KMS-11 (cell line): Measurements from ENCODE around the gene FRYL.
"Not testable (repeated sequence)": the region's sequence is repeated elsewhere in the genome, so short reads cannot be mapped to it uniquely, and the experiment has no call there.

ENCODE experiments used
- H2AFZ ChIP-seq: fragments of 200-600 bp; sonication (generic); 2 replicates; pipeline ENCODE4 v1.6.1; 2016; ENCODE audit warnings: antibody characterized with exemption, mixed run types, low read depth
- H3K27ac ChIP-seq: fragments of 200-600 bp; sonication (generic); 2 replicates; pipeline ENCODE4 v1.6.1; 2016; ENCODE audit warnings: mild to moderate bottlenecking, mixed run types
- H3K27me3 ChIP-seq: fragments of 200-600 bp; sonication (generic); 2 replicates; pipeline ENCODE4 v1.6.1; 2017; ENCODE audit warnings: mild to moderate bottlenecking, low read depth, mixed run types, moderate library complexity; ENCODE audit not compliant: insufficient read depth
- H3K36me3 ChIP-seq: fragments of 200-600 bp; sonication (generic); 2 replicates; pipeline ENCODE4 v1.6.1; 2017; ENCODE audit warnings: mild to moderate bottlenecking, mixed run types; ENCODE audit not compliant: insufficient read depth
- H3K4me1 ChIP-seq: fragments of 200-600 bp; sonication (generic); 2 replicates; pipeline ENCODE4 v1.6.1; 2016; ENCODE audit warnings: mild to moderate bottlenecking, low read depth, mixed run types; ENCODE audit not compliant: poor library complexity, severe bottlenecking
- H3K4me2 ChIP-seq: fragments of 200-600 bp; sonication (generic); 2 replicates; pipeline ENCODE4 v1.7.0; 2016; ENCODE audit warnings: mild to moderate bottlenecking, mixed run types
- H3K4me3 ChIP-seq: fragments of 200-600 bp; sonication (generic); IDR thresholded peaks from 2 replicates; pipeline ENCODE4 v1.6.1; 2017; ENCODE audit warnings: low read depth, low read length, mixed read lengths; ENCODE audit not compliant: insufficient read depth
- H3K79me2 ChIP-seq: fragments of 200-600 bp; sonication (generic); 2 replicates; pipeline ENCODE4 v1.6.1; 2016; ENCODE audit warnings: low read depth, mixed run types; ENCODE audit not compliant: insufficient read depth
- H3K9ac ChIP-seq: fragments of 200-600 bp; sonication (generic); 2 replicates; pipeline ENCODE4 v1.6.1; 2016; ENCODE audit warnings: mild to moderate bottlenecking, mixed run types
- H4K20me1 ChIP-seq: fragments of 200-600 bp; sonication (generic); 2 replicates; pipeline ENCODE4 v1.6.1; 2016; ENCODE audit warnings: mild to moderate bottlenecking, mixed run types; ENCODE audit not compliant: insufficient read depth
- TF ChIP-seq, protein P1 (sequence below): fragments of 200-600 bp; sonication (generic); conservative IDR thresholded peaks from 2 replicates; pipeline ENCODE4 v1.6.1; 2017; ENCODE audit warnings: low read depth, mild to moderate bottlenecking, antibody characterized with exemption, low read length, moderate library complexity, mixed read lengths

The FRYL gene

GRCh38 chr4:48462363-48462762 lies 317.7 kb downstream of the FRYL start:
- no peaks in the 10 kb centered on the region for H3K4me1 ChIP-seq
- H3K9ac ChIP-seq: no peak overlapping the region
- no peak overlapping the region for H3K27ac ChIP-seq
- H3K79me2 ChIP-seq: no peaks in the 10 kb centered on the region
- H3K36me3 ChIP-seq: no peaks in the 10 kb centered on the region
- no peak overlapping the region for H2AFZ ChIP-seq
- no peak overlapping the region for H3K4me3 ChIP-seq
- H4K20me1 ChIP-seq: no peaks in the 10 kb centered on the region
- H3K4me2 ChIP-seq: no peak overlapping the region
- TF ChIP-seq, protein P1, sequence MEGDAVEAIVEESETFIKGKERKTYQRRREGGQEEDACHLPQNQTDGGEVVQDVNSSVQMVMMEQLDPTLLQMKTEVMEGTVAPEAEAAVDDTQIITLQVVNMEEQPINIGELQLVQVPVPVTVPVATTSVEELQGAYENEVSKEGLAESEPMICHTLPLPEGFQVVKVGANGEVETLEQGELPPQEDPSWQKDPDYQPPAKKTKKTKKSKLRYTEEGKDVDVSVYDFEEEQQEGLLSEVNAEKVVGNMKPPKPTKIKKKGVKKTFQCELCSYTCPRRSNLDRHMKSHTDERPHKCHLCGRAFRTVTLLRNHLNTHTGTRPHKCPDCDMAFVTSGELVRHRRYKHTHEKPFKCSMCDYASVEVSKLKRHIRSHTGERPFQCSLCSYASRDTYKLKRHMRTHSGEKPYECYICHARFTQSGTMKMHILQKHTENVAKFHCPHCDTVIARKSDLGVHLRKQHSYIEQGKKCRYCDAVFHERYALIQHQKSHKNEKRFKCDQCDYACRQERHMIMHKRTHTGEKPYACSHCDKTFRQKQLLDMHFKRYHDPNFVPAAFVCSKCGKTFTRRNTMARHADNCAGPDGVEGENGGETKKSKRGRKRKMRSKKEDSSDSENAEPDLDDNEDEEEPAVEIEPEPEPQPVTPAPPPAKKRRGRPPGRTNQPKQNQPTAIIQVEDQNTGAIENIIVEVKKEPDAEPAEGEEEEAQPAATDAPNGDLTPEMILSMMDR: no peak
- H3K27me3 ChIP-seq: no peaks in the 10 kb centered on the region

- Histone ChIP-seq H3K4me1 (no peaks in the 10 kb centered on the region), H3K27ac (no peak overlapping the region), H4K20me1 (no peaks in the 10 kb centered on the region), H3K4me3 (no peak overlapping the region), H2AFZ (no peak overlapping the region), H3K4me2 (no peak overlapping the region), H3K27me3 (no peaks in the 10 kb centered on the region), H3K79me2 (no peaks in the 10 kb centered on the region), H3K9ac (no peak overlapping the region), H3K36me3 (no peaks in the 10 kb centered on the region)
- TF ChIP-seq, protein P1: no peak
These were observed 319.1 kb downstream of the FRYL start for GRCh38 chr4:48461000-48461399.

DNA sequence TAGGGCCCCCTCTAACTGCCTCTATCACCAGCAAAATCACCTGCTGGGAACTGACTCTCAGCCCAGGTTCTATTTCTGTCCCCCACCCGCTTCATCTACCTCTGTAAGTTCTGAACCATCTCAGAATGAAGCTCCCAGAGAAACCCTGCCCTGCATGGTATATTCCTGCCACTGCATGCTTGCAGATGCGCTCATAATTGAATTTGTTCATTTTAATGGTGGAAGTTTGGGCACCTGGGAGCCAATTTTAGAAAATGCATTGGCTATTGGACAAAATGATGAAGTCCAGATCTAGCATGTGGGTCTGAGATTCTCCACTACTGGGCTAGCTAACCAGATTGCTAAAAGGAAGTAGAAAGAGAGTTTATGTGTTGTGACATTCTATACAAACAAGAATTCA lies 325.5 kb downstream of the FRYL start:
- no peak overlapping the region for H3K27ac ChIP-seq

GRCh38 chr4:48451656-48452055 lies 328.4 kb downstream of the FRYL start:
- H2AFZ ChIP-seq, H3K4me1 ChIP-seq, H3K36me3 ChIP-seq, H3K4me3 ChIP-seq, H3K27ac ChIP-seq, H3K27me3 ChIP-seq, H4K20me1 ChIP-seq, H3K9ac ChIP-seq, H3K4me2 ChIP-seq, H3K79me2 ChIP-seq: not testable (repeated sequence)

More for the DNA sequence above, 325.5 kb downstream of the FRYL start:
- H3K4me2 ChIP-seq: no peak overlapping the region
- no peaks in the 10 kb centered on the region for H3K27me3 ChIP-seq
- H3K79me2 ChIP-seq: no peaks in the 10 kb centered on the region
- H3K9ac ChIP-seq: no peak overlapping the region
- no peaks in the 10 kb centered on the region for H4K20me1 ChIP-seq
- H3K4me1 ChIP-seq: no peaks in the 10 kb centered on the region
- H3K36me3 ChIP-seq: no peaks in the 10 kb centered on the region
- H3K4me3 ChIP-seq: no peak overlapping the region
- TF ChIP-seq, protein P1: no peak
- H2AFZ ChIP-seq: no peak overlapping the region

DNA sequence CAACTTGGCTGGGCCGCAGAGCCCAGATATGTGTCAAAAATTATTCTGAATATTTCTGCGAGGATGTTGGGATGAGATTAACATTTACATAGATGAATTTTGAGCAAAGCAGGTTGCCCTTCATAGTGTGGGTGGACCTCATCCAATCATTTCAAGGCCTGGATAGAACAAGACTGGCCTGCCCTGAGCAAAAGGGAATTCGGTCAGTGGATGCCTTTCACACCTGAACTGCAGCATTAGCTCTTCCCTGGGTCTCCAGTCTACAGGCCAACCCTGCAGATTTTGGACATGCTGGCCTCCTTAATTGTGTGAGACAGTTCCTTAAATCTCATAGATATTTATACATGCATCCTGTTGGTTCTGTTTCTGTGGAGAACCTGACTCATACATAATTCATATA lies 329.3 kb downstream of the FRYL start:
- no peak overlapping the region for H3K4me2 ChIP-seq
- no peak overlapping the region for H3K9ac ChIP-seq
- no peak overlapping the region for H2AFZ ChIP-seq
- no peaks in the 10 kb centered on the region for H4K20me1 ChIP-seq
- TF ChIP-seq, protein P1: no peak
- no peaks in the 10 kb centered on the region for H3K79me2 ChIP-seq
- H3K27ac ChIP-seq: no peak overlapping the region
- H3K4me3 ChIP-seq: no peak overlapping the region
- H3K27me3 ChIP-seq: no peaks in the 10 kb centered on the region
- no peaks in the 10 kb centered on the region for H3K4me1 ChIP-seq
- H3K36me3 ChIP-seq: no peaks in the 10 kb centered on the region
